ENCODE results near the gene GPR156. TPM values are rescaled to one million over a fixed set of nuclear protein-coding genes. Genes with fewer than 3 reads are reported as not detected.

The GPR156 gene
- total and polyA plus RNA-seq, 2 donors (not counting 3 experiments of a cell fraction or from before 2014, with no cell fraction given): 0.14 to 0.27 TPM

DNA sequence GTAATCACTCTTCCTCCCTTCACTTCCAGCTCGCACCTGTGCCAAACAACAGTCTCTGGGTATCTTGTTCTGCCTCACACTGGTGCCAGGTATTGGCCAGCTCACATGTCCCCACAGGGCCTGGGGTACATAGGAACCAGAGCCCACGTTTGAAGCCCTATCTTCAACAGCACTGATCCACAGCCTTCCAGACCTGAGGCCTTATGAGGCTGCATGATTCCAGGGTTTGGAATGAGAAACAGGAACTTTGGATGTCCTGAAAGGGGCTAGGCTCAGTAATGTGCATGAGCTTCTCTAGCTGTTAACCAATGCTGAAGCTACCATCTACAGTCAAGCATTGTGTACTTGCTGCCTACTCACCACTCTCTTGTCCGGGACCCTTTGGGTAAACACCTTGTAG, 92.4 kb downstream of the GPR156 start:
- CTCF ChIA-PET: interaction anchor here (0.8 to 1.8 kb wide), 3 partner anchors 9 to 15 kb away, joined by 3 to 5 read pairs (median 3); no protein-coding TSS in a partner anchor
- no peak overlapping the region for H3K27ac ChIP-seq (ENCODE audit: insufficient read depth, low read depth, low read length)
- FAIRE-seq: no peak

More for the DNA sequence above, 92.4 kb downstream of the GPR156 start:
- no peaks in the 10 kb centered on the region for H3K9me1 ChIP-seq (replicated peaks; ENCODE audit: control insufficient read depth, extremely low read depth, insufficient read depth, low read length)
- dilution Hi-C loops (cut with MboI; ENCODE audit: extremely low pct_ligation_motif_present, low sequenced_read_pairs): no loop called here
- intact Hi-C loops (cut with micrococcal nuclease): no loop called here
- no peak overlapping the region for H3K4me3 ChIP-seq (replicated peaks in 1 of 3; ENCODE audit: insufficient read depth in 1 of 3, low read depth in 1 of 3, low read length in 3 of 3)
- POLR2A ChIA-PET: no interaction called here
- H3K4me2 ChIP-seq (ENCODE audit: insufficient read depth, low read length): no peak overlapping the region
- H4K20me1 ChIP-seq (replicated peaks; ENCODE audit: control insufficient read depth, extremely low read depth, insufficient read depth, low read length): no peaks in the 10 kb centered on the region
- BruUV-seq (replicated peaks): no TSS peak
- no peak overlapping the region for H2AFZ ChIP-seq (ENCODE audit: low read depth, low read length)
- no peaks in the 10 kb centered on the region for H3K4me1 ChIP-seq (ENCODE audit: control insufficient read depth, extremely low read depth, insufficient read depth, low read length)
- no peaks in the 10 kb centered on the region for H3K36me3 ChIP-seq (ENCODE audit: control insufficient read depth in 2 of 2, extremely low read depth in 1 of 2, insufficient read depth in 2 of 2, low read length in 2 of 2)
- H3K9me3 ChIP-seq (replicated peaks; ENCODE audit: control insufficient read depth, insufficient read depth, low read length): no peaks in the 10 kb centered on the region
- H3K27me3 ChIP-seq (ENCODE audit: control insufficient read depth in 2 of 2, insufficient read depth in 2 of 2, low read length in 2 of 2): no peaks in the 10 kb centered on the region
- no peak overlapping the region for H3K9ac ChIP-seq (replicated peaks; ENCODE audit: extremely low read depth, insufficient read depth, low read length)
- DNase-seq (ENCODE audit: low read depth, low spot score): no peak
- TF ChIP-seq CTCF (IDR thresholded peaks at IDR 0.05; ENCODE audit: extremely low read depth in 1 of 2, insufficient read depth in 1 of 2, low read depth in 1 of 2, low read length in 2 of 2): no peak
- no peak for TF ChIP-seq FOS (IDR thresholded peaks at IDR 0.05; ENCODE audit: borderline replicate concordance, insufficient read depth, low read length)
- no peak for TF ChIP-seq POLR2A (IDR thresholded peaks at IDR 0.05; ENCODE audit: low read depth, low read length)
- no peak for TF ChIP-seq POLR2AphosphoS5 (IDR thresholded peaks at IDR 0.05; ENCODE audit: insufficient read depth, low read depth, low read length)
- TF ChIP-seq EZH2 (IDR thresholded peaks at IDR 0.05; ENCODE audit: borderline replicate concordance, low read depth, low read length, severe bottlenecking): no peak
- no peak for TF ChIP-seq MAX (IDR thresholded peaks at IDR 0.05; ENCODE audit: insufficient read depth, insufficient read length)
- no peaks in the 10 kb centered on the region for H3K79me2 ChIP-seq (ENCODE audit: control insufficient read depth, insufficient read depth, low read length)

Data from endothelial cell of umbilical vein (primary cell).